ENCODE data around the gene UBAC1.

DNA sequence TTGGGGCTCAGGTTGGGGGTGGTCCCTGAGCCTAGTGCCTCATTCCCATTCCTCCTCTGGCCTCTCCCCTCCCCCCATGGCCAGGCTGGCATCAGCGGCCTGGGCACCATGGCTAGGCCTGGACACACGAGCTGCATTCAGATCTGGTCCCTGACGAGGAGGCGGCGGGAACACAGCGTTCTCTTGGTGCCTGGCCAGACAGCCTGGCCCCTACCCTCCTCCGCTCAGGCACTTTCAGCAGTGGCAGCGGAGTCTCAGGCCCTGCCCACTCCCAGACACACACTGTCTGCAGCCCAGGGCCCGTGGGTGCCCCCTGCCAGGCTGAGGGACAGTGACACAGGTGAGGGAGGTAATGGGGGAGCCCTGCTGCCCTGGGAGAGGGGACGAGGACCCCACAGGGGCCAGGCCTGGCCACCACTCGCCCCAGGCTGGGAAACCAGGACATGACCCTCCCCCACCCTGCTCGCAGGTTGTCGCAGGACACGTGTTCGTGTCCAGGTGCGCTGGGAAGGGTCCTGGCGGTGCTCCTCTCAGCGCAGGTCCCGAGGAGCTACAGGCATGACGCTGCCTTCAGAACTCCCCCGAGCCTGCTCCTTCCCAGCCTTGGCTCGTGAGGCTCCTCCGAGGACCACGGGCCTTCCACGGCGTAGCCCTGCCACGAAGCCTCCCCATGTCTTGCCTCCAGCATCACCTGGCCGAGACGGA lies 19.9 kb upstream of the UBAC1 start:
- no peak for TF ChIP-seq POLR2A (IDR thresholded peaks at IDR 0.05; ENCODE audit: low read length)
- no peak for TF ChIP-seq GATA1 (IDR thresholded peaks at IDR 0.05; ENCODE audit: low read depth, low read length)

Measured in erythroblast (primary cell).